ENCODE results near the gene VPS39.

The VPS39 gene

DNA sequence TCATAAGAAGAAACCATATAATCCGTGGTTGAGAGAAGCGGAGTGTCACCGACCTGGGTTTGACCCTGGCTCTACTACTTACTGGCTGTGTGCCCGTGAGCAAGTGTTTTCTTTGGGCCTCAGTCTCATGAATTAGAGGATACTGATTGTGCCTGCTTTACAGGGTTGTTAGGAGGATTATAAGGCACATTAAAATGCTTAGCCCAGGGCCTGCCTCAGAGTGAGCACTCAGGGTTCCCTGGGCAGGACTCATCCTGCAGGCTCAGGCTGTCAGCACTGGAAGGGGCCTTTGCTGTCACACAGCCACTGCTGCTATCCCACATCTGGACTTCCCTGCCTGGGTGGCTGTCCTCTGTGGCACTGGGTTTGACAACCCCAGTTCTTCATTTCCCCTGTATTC, 56.4 kb downstream of the VPS39 start (continued):
- TF ChIP-seq, protein P1, sequence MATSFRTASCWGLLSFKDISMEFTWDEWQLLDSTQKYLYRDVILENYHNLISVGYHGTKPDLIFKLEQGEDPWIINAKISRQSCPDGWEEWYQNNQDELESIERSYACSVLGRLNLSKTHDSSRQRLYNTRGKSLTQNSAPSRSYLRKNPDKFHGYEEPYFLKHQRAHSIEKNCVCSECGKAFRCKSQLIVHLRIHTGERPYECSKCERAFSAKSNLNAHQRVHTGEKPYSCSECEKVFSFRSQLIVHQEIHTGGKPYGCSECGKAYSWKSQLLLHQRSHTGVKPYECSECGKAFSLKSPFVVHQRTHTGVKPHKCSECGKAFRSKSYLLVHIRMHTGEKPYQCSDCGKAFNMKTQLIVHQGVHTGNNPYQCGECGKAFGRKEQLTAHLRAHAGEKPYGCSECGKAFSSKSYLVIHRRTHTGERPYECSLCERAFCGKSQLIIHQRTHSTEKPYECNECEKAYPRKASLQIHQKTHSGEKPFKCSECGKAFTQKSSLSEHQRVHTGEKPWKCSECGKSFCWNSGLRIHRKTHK (tag by site-specific recombination; IDR thresholded peaks at IDR 0.05): no peak
- TF ChIP-seq, protein P2, sequence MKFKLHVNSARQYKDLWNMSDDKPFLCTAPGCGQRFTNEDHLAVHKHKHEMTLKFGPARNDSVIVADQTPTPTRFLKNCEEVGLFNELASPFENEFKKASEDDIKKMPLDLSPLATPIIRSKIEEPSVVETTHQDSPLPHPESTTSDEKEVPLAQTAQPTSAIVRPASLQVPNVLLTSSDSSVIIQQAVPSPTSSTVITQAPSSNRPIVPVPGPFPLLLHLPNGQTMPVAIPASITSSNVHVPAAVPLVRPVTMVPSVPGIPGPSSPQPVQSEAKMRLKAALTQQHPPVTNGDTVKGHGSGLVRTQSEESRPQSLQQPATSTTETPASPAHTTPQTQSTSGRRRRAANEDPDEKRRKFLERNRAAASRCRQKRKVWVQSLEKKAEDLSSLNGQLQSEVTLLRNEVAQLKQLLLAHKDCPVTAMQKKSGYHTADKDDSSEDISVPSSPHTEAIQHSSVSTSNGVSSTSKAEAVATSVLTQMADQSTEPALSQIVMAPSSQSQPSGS (tag by site-specific recombination; IDR thresholded peaks at IDR 0.05; ENCODE audit: low read depth): no peak
- TF ChIP-seq, protein P3, sequence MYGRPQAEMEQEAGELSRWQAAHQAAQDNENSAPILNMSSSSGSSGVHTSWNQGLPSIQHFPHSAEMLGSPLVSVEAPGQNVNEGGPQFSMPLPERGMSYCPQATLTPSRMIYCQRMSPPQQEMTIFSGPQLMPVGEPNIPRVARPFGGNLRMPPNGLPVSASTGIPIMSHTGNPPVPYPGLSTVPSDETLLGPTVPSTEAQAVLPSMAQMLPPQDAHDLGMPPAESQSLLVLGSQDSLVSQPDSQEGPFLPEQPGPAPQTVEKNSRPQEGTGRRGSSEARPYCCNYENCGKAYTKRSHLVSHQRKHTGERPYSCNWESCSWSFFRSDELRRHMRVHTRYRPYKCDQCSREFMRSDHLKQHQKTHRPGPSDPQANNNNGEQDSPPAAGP (tag by site-specific recombination; IDR thresholded peaks at IDR 0.05): no peak
- TF ChIP-seq ZNF521 (tag by site-specific recombination; IDR thresholded peaks at IDR 0.05) (no peak), ZNF654 (tag by site-specific recombination; IDR thresholded peaks at IDR 0.05; ENCODE audit: low read depth) (no peak)

DNA sequence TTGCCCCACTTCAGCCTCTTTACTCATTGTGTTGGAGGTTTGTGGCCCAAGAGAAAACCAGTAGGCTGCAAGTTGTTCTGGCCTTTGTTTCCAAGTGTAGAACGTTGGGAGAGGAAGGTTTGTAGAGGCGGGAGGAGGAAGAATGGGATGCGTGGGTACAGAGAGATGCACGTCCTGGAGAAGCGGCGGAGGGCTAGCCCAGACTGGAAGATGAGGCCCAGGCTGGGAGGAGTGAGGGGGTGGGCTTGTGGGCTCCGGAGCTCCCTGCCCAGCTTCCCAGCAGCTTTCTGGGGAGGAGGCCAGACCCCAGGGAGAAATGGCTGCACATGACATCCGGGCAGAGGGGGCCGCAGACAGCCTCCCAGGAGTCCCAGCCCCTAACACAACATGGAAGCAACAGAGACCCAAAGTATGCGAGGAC, 57.0 kb downstream of the VPS39 start:
- H3K36me3 ChIP-seq (ENCODE audit: control insufficient read depth in 2 of 2, insufficient read depth in 1 of 2, low read length in 2 of 2): no peaks in the 10 kb centered on the region
- no peaks in the 10 kb centered on the region; the same call in 1 of the 2 replicates for H3K4me1 ChIP-seq (ENCODE audit: control insufficient read depth, insufficient read depth, low read length)
- CTCF ChIA-PET: interaction anchor here (1.3 kb wide), 1 partner anchor 13 kb away, joined by 5 read pairs; no protein-coding TSS in a partner anchor
- H3K9me3 ChIP-seq (ENCODE audit: control insufficient read depth, insufficient read depth, low read depth, low read length): no peaks in the 10 kb centered on the region
- POLR2A ChIA-PET: no interaction called here
- H3K4me3 ChIP-seq (ENCODE audit: low read depth, low read length): no peak overlapping the region
- H3K27ac ChIP-seq (ENCODE audit: extremely low read depth, low read depth, low read length): no peak overlapping the region
- TF ChIP-seq, protein P4, sequence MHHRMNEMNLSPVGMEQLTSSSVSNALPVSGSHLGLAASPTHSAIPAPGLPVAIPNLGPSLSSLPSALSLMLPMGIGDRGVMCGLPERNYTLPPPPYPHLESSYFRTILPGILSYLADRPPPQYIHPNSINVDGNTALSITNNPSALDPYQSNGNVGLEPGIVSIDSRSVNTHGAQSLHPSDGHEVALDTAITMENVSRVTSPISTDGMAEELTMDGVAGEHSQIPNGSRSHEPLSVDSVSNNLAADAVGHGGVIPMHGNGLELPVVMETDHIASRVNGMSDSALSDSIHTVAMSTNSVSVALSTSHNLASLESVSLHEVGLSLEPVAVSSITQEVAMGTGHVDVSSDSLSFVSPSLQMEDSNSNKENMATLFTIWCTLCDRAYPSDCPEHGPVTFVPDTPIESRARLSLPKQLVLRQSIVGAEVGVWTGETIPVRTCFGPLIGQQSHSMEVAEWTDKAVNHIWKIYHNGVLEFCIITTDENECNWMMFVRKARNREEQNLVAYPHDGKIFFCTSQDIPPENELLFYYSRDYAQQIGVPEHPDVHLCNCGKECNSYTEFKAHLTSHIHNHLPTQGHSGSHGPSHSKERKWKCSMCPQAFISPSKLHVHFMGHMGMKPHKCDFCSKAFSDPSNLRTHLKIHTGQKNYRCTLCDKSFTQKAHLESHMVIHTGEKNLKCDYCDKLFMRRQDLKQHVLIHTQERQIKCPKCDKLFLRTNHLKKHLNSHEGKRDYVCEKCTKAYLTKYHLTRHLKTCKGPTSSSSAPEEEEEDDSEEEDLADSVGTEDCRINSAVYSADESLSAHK (tag by site-specific recombination; IDR thresholded peaks at IDR 0.05): no peak
- no peak for TF ChIP-seq WT1 (tag by site-specific recombination; IDR thresholded peaks at IDR 0.05)
- TF ChIP-seq, protein P5, sequence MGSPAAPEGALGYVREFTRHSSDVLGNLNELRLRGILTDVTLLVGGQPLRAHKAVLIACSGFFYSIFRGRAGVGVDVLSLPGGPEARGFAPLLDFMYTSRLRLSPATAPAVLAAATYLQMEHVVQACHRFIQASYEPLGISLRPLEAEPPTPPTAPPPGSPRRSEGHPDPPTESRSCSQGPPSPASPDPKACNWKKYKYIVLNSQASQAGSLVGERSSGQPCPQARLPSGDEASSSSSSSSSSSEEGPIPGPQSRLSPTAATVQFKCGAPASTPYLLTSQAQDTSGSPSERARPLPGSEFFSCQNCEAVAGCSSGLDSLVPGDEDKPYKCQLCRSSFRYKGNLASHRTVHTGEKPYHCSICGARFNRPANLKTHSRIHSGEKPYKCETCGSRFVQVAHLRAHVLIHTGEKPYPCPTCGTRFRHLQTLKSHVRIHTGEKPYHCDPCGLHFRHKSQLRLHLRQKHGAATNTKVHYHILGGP (tag by site-specific recombination; IDR thresholded peaks at IDR 0.05): no peak
- TF ChIP-seq ZNF335 (tag by site-specific recombination; conservative IDR thresholded peaks at IDR 0.05): no peak
- no peak for TF ChIP-seq ZNF843 (tag by site-specific recombination; IDR thresholded peaks at IDR 0.05)
- no peak for TF ChIP-seq TRIM28 (IDR thresholded peaks at IDR 0.05; ENCODE audit: borderline replicate concordance, low read length)
- TF ChIP-seq ZNF560 (tag by site-specific recombination; IDR thresholded peaks at IDR 0.05; ENCODE audit: borderline replicate concordance): no peak

DNA sequence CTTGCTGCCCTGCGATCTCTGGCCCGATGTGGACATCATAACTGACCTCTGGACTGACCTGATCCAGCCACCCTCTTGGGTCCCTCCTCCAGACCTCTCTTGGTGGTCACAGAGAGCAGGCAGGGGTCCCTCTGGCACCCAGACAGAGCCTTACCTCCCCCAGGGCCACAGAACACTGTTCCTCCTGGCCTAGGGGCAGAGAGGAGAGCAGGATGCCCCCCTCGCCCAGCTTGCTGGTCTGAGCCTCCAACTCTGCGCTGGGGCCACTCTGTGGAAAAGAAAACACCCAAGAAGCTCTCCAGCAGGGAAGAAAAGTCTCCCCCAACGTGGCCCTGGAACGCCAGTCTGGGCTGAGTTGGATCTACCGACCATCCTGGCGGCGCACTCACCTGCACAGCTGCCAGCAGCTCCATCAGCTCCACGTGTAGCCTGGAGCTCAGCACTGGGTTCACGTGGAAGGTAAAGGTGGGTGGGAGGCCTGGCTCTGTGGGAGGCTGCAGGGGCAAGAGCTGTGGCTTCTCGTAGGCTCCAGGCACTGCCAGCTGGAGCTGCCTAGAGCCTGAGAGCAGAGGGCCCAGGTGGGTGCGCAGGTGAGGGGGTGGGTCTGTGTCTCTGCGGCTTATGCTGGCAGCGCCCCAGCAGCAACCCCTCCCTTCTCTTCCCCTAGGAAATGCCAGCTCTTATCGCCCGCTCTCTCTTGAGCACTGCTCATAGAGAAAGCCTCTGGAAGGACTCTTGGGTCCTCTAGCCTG, 57.7 kb downstream of the VPS39 start:
- Histone ChIP-seq H3K4me1 (ENCODE audit: control insufficient read depth, insufficient read depth, low read length) (no peaks in the 10 kb centered on the region; the same call in 1 of the 2 replicates), H3K4me3 (ENCODE audit: low read depth, low read length) (no peak overlapping the region), H3K9me3 (ENCODE audit: control insufficient read depth, insufficient read depth, low read depth, low read length) (no peaks in the 10 kb centered on the region), H3K36me3 (ENCODE audit: control insufficient read depth in 2 of 2, insufficient read depth in 1 of 2, low read length in 2 of 2) (no peaks in the 10 kb centered on the region), H3K27ac (ENCODE audit: extremely low read depth, low read depth, low read length) (no peak overlapping the region)
- no peak for TF ChIP-seq ZNF549 (tag by site-specific recombination; IDR thresholded peaks at IDR 0.05)
- TF ChIP-seq ZNF324 (tag by site-specific recombination; IDR thresholded peaks at IDR 0.05): no peak
- TF ChIP-seq ZNF394 (tag by site-specific recombination; IDR thresholded peaks at IDR 0.05; ENCODE audit: borderline replicate concordance): no peak
- peak; percentile 47 for TF ChIP-seq EGR2 (tag by site-specific recombination; IDR thresholded peaks at IDR 0.05; ENCODE audit: low read depth)
- TF ChIP-seq ZFP69B (tag by site-specific recombination; IDR thresholded peaks at IDR 0.05): no peak
- 0 out of 2 replicates have a peak, but pooled peaks have one; percentile 13 for TF ChIP-seq ZFHX2 (tag by site-specific recombination; conservative IDR thresholded peaks at IDR 0.05)
- POLR2A ChIA-PET: no interaction called here
- CTCF ChIA-PET: interaction anchor here (0.5 to 1.3 kb wide), 3 partner anchors 12 to 84 kb away, joined by 3 to 5 read pairs (median 5); no protein-coding TSS in a partner anchor
